WTC11 (cell line): Measurements from ENCODE around the gene KRTAP4-7. TPM values are rescaled to one million over a fixed set of nuclear protein-coding genes. Genes with fewer than 3 reads are reported as not detected.

Source experiments
- ATAC-seq: fragments of 200-7000 bp; cut with Tn5 transposase; 2 replicates; pipeline ENCODE4 v1.10.0; 2021; ENCODE audit warnings: mild to moderate bottlenecking, moderate library complexity
- CTCF ChIA-PET: fragments of 300-600 bp; sonication (Branson Sonifier 250); formaldehyde crosslinking; loops from one replicate; lab custom pipeline; 2021; ENCODE audit warnings: antibody characterized with exemption; lab: Charles Lee
- POLR2A ChIA-PET: fragments of 350-600 bp; sonication (Branson Sonifier 250); formaldehyde crosslinking; loops from one replicate; lab custom pipeline; 2021; ENCODE audit warnings: antibody characterized with exemption; lab: Charles Lee
- DNase-seq: peaks from one replicate; pipeline ENCODE4 v3.0.0; 2021; ENCODE audit warnings: low spot score
- H3K27ac Mint-ChIP-seq: 2 replicates; pipeline ENCODE4 v1.8.0; 2021; ENCODE audit warnings: mixed read lengths
- H3K27me3 Mint-ChIP-seq: 2 replicates; pipeline ENCODE4 v1.8.0; 2021; ENCODE audit warnings: low read depth, mild to moderate bottlenecking, moderate library complexity, mixed read lengths
- H3K36me3 Mint-ChIP-seq: 2 replicates; pipeline ENCODE4 v1.8.0; 2021; ENCODE audit warnings: mixed read lengths
- H3K4me1 Mint-ChIP-seq: 2 replicates; pipeline ENCODE4 v1.8.0; 2022; ENCODE audit warnings: mixed read lengths
- H3K4me3 Mint-ChIP-seq: 2 replicates; pipeline ENCODE4 v1.8.0; 2021; ENCODE audit warnings: mild to moderate bottlenecking, moderate library complexity, mixed read lengths
- H3K9me3 Mint-ChIP-seq: 2 replicates; pipeline ENCODE4 v1.8.0; 2021; ENCODE audit warnings: mixed read lengths
- CBFB ChIP-seq: sonication (generic); formaldehyde crosslinking; IDR thresholded peaks from 2 replicates; pipeline ENCODE4 v1.8.1; 2022; ENCODE audit warnings: mild to moderate bottlenecking, low read depth, missing genetic modification reagents
- CREB1 ChIP-seq: sonication (generic); formaldehyde crosslinking; IDR thresholded peaks from 2 replicates; pipeline ENCODE4 v1.8.0; 2023; ENCODE audit warnings: mild to moderate bottlenecking, missing genetic modification reagents
- CREM ChIP-seq: sonication (generic); formaldehyde crosslinking; IDR thresholded peaks from 2 replicates; pipeline ENCODE4 v1.8.1; 2022; ENCODE audit warnings: mild to moderate bottlenecking, missing genetic modification reagents, moderate library complexity
- ELF4 ChIP-seq: sonication (generic); formaldehyde crosslinking; IDR thresholded peaks from 2 replicates; pipeline ENCODE4 v1.8.1; 2022; ENCODE audit warnings: low read depth, mild to moderate bottlenecking, moderate library complexity, missing genetic modification reagents
- GTF2I ChIP-seq: fragments of 250-450 bp; sonication (Bioruptor Pico); conservative IDR thresholded peaks from 2 replicates; pipeline ENCODE4 v1.4.0; 2021; ENCODE audit warnings: mild to moderate bottlenecking
- IRF2 ChIP-seq: sonication (generic); formaldehyde crosslinking; IDR thresholded peaks from 2 replicates; pipeline ENCODE4 v1.8.0; 2022; ENCODE audit warnings: low read depth, missing genetic modification reagents, borderline replicate concordance
- KAT7 ChIP-seq: sonication (generic); formaldehyde crosslinking; IDR thresholded peaks from 2 replicates; pipeline ENCODE4 v1.8.1; 2023; ENCODE audit warnings: missing genetic modification reagents, mild to moderate bottlenecking, borderline replicate concordance
- NFE2L1 ChIP-seq: sonication (generic); formaldehyde crosslinking; IDR thresholded peaks from 2 replicates; pipeline ENCODE4 v1.8.1; 2023; ENCODE audit warnings: missing genetic modification reagents
- NR1H2 ChIP-seq: sonication (generic); formaldehyde crosslinking; IDR thresholded peaks from 2 replicates; pipeline ENCODE4 v1.9.0; 2021; ENCODE audit warnings: mild to moderate bottlenecking, moderate library complexity, missing genetic modification reagents
- RORB ChIP-seq: fragments of 250-450 bp; sonication (Bioruptor Pico); IDR thresholded peaks from 2 replicates; pipeline ENCODE4 v1.9.0; 2021; ENCODE audit warnings: mild to moderate bottlenecking
- SMAD3 ChIP-seq: sonication (generic); formaldehyde crosslinking; IDR thresholded peaks from 2 replicates; pipeline ENCODE4 v1.8.0; 2022; ENCODE audit warnings: missing genetic modification reagents, mild to moderate bottlenecking, borderline replicate concordance
- TEAD4 ChIP-seq: sonication (generic); formaldehyde crosslinking; IDR thresholded peaks from 2 replicates; pipeline ENCODE4 v1.8.0; 2022; ENCODE audit warnings: mild to moderate bottlenecking, missing genetic modification reagents
- ZNF219 ChIP-seq: sonication (generic); formaldehyde crosslinking; IDR thresholded peaks from 2 replicates; pipeline ENCODE4 v1.8.0; 2023; ENCODE audit warnings: missing genetic modification reagents, mild to moderate bottlenecking, borderline replicate concordance
- ZNF317 ChIP-seq: sonication (generic); formaldehyde crosslinking; IDR thresholded peaks from 2 replicates; pipeline ENCODE4 v1.8.1; 2023; ENCODE audit warnings: low read depth, mild to moderate bottlenecking, moderate library complexity, missing genetic modification reagents, borderline replicate concordance
- total RNA-seq: library from RNA; stranded (reverse); gene quantifications from 3 replicates; pipeline ENCODE4 v1.2.3, GENCODE V29; 2021
- TF ChIP-seq, protein P1 (sequence below): fragments of 250-450 bp; sonication (Bioruptor Pico); IDR thresholded peaks from 2 replicates; pipeline ENCODE4 v1.9.0; 2021; ENCODE audit warnings: mild to moderate bottlenecking
- TF ChIP-seq, protein P2 (sequence below): fragments of 250-450 bp; sonication (Bioruptor Pico); conservative IDR thresholded peaks from 2 replicates; pipeline ENCODE4 v1.9.0; 2021; ENCODE audit warnings: mild to moderate bottlenecking
- TF ChIP-seq, protein P3 (sequence below): sonication (generic); formaldehyde crosslinking; IDR thresholded peaks from 2 replicates; pipeline ENCODE4 v1.8.1; 2023; ENCODE audit warnings: mild to moderate bottlenecking, missing genetic modification reagents, moderate library complexity
- TF ChIP-seq, protein P4 (sequence below): sonication (generic); formaldehyde crosslinking; IDR thresholded peaks from 2 replicates; pipeline ENCODE4 v1.8.1; 2023; ENCODE audit warnings: mild to moderate bottlenecking, missing genetic modification reagents

KRTAP4-7 gene
- total RNA-seq, 1 experiment from 2014 or later = not detected

DNA sequence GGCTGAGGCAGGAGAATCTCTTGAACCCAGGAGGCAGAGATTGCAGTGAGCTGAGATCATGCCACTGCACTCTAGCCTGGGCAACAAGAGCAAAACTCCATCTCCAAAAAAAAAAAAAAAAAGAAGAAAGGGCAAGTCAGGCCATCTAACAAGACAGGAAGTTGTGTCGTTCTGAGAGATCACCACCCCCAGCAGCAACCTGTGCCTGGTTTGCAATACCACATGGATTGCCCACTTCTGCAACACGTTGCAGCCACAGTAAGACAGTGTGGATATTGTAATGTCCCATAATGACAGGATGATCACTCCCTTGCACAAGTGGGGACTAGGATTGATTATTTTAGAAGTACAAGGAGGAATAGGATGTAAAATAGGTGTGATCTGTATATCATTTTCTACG, 14.9 kb upstream of the KRTAP4-7 start:
- Mint-ChIP-seq H3K27ac (no peak overlapping the region), H3K36me3 (no peaks in the 10 kb centered on the region), H3K27me3 (no peaks in the 10 kb centered on the region), H3K4me1 (peaks cover 4% of the 10 kb centered on the region; the same call in 1 of the 2 replicates), H3K9me3 (no peaks in the 10 kb centered on the region), H3K4me3 (no peak overlapping the region)
- CTCF ChIA-PET = no interaction called here
- no peak for DNase-seq
- POLR2A ChIA-PET = no interaction called here
- no peak for ATAC-seq
- TF ChIP-seq IRF2 (CRISPR knock-in tag) (no peak), CREM (CRISPR knock-in tag) (no peak), SMAD3 (no peak), ELF4 (CRISPR knock-in tag) (no peak), CREB1 (no peak)
- TF ChIP-seq, protein P1, sequence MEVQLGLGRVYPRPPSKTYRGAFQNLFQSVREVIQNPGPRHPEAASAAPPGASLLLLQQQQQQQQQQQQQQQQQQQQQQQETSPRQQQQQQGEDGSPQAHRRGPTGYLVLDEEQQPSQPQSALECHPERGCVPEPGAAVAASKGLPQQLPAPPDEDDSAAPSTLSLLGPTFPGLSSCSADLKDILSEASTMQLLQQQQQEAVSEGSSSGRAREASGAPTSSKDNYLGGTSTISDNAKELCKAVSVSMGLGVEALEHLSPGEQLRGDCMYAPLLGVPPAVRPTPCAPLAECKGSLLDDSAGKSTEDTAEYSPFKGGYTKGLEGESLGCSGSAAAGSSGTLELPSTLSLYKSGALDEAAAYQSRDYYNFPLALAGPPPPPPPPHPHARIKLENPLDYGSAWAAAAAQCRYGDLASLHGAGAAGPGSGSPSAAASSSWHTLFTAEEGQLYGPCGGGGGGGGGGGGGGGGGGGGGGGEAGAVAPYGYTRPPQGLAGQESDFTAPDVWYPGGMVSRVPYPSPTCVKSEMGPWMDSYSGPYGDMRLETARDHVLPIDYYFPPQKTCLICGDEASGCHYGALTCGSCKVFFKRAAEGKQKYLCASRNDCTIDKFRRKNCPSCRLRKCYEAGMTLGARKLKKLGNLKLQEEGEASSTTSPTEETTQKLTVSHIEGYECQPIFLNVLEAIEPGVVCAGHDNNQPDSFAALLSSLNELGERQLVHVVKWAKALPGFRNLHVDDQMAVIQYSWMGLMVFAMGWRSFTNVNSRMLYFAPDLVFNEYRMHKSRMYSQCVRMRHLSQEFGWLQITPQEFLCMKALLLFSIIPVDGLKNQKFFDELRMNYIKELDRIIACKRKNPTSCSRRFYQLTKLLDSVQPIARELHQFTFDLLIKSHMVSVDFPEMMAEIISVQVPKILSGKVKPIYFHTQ = no peak

DNA sequence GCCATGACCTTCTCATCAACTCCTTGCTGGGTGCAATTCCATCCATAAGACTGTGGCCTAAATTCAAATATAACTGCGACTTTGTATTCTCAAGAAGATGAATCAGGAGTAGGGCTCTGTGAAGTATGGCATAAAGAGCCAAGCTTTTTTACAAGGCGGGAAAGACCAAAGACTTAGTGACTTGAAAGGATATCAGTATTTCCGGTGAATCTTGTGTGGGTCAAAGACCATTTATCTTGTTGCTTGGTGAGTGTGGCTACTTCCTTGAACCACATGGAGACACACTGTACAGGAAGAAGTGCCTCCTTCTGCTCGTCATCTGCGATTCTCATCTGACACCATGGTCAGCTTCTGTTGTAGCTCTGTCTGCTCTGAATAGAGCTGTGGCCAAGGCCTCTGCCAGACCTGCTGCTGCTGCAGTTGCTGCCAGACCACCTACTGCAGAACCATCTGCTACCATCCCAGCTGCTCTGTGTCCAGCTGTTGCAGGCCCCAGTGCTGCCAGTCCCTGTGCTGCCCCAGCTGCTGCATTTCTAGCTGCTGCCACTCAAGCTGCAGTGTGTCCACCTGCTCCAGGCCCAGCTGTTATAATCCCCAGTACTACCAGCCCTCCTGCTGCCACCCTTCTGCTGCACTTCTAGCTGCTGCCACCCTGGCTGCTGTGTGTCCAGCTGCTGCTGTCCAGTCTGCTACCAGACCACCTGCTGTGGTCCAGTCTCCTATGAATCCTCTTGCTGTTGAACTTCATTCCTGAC, 12.2 kb upstream of the KRTAP4-7 start:
- no peak for DNase-seq
- Mint-ChIP-seq H3K4me1 (no peaks in the 10 kb centered on the region), H3K27me3 (no peaks in the 10 kb centered on the region; the same call in 1 of the 2 replicates), H3K36me3 (no peaks in the 10 kb centered on the region), H3K4me3 (no peak overlapping the region), H3K27ac (no peak overlapping the region), H3K9me3 (no peaks in the 10 kb centered on the region)
- no peak for ATAC-seq
- TF ChIP-seq CREM (CRISPR knock-in tag) = no peak
- TF ChIP-seq CBFB (CRISPR knock-in tag) = no peak
- ChIA-PET POLR2A (interaction anchor here (0.6 kb wide), 1 partner anchor 33 kb away, joined by 4 read pairs; no protein-coding TSS in a partner anchor), CTCF (no interaction called here)

DNA sequence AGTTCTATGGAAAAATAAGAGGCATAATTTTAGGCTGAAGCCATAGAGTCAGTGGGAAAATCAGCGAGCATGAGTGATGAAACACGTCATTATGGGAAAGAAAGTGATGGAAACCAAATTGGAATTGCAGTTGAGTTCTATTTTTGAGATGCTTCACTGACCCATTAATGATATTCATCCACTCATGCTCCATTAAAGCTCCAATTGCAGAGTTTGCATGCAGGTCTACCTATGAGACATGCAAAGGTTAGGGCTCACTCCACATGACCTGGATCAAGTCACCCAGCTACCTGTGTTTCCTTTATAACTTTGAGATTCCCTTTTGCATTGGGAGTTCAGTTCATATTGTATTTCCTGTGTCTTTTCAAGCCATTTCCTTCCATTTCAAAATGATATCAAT, 10.3 kb upstream of the KRTAP4-7 start:
- no peak for ATAC-seq

DNA sequence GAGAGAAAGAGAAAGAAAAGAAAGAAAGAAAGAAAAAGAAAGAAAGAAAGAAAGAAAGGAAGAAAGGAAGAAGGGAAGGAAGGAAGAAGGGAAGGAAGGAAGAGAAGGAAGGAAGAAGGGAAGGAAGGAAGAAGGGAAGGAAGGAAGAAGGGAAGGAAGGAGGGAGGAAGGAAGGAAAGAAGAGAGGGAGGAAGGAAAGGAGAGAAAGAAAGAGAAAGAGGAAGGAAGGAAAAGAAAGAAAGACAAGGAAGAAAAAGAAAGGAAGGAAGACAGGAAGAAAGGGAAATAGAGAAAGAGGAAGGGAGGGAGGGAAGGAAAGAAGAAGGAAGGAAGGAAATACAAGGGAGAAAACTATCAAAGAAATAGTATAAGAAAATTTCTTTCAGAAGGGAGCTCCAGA, 7.2 kb upstream of the KRTAP4-7 start:
- ATAC-seq = no peak
- CTCF ChIA-PET = no interaction called here
- H3K27ac Mint-ChIP-seq = no peak overlapping the region
- TF ChIP-seq, protein P1 = no peak
- TF ChIP-seq, protein P2, sequence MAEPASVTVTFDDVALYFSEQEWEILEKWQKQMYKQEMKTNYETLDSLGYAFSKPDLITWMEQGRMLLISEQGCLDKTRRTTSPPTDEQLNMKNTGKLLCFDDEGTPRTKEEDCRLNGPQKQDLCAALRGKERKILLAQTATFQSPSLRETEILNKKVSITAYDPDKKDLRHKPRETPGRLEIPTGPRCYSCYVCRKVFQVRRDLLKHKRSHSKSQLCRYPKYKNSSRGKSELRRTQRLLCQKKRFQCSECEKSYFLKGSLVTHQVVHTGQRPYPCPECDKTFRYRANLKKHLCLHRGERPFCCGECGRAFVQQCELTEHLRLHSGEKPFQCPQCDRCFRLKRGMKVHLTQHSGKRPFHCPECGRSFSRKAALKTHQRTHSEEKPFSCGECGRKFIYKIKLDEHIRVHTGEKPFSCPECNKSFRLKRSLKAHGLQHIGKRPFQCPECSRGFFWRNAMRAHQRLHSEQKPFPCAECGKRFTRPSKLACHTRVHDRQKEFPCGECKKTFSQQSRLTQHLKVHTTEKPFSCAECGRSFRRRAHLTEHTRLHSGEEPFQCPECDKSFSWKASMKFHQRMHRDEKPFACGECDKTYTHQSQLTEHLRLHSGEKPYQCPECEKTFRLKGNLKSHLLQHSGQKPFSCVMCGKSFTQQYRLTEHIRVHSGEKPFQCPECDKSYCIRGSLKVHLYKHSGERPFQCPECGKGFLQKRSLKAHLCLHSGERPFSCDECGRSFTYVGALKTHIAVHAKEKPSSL (CRISPR knock-in tag) = no peak
- TF ChIP-seq NFE2L1 (CRISPR knock-in tag) (no peak), GTF2I (CRISPR knock-in tag) (no peak), TEAD4 (CRISPR knock-in tag) (no peak), ZNF219 (no peak), NR1H2 (CRISPR knock-in tag) (no peak), KAT7 (CRISPR knock-in tag) (no peak), RORB (CRISPR knock-in tag) (no peak)
- TF ChIP-seq, protein P3, sequence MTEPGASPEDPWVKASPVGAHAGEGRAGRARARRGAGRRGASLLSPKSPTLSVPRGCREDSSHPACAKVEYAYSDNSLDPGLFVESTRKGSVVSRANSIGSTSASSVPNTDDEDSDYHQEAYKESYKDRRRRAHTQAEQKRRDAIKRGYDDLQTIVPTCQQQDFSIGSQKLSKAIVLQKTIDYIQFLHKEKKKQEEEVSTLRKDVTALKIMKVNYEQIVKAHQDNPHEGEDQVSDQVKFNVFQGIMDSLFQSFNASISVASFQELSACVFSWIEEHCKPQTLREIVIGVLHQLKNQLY (CRISPR knock-in tag) = no peak
- TF ChIP-seq, protein P4, sequence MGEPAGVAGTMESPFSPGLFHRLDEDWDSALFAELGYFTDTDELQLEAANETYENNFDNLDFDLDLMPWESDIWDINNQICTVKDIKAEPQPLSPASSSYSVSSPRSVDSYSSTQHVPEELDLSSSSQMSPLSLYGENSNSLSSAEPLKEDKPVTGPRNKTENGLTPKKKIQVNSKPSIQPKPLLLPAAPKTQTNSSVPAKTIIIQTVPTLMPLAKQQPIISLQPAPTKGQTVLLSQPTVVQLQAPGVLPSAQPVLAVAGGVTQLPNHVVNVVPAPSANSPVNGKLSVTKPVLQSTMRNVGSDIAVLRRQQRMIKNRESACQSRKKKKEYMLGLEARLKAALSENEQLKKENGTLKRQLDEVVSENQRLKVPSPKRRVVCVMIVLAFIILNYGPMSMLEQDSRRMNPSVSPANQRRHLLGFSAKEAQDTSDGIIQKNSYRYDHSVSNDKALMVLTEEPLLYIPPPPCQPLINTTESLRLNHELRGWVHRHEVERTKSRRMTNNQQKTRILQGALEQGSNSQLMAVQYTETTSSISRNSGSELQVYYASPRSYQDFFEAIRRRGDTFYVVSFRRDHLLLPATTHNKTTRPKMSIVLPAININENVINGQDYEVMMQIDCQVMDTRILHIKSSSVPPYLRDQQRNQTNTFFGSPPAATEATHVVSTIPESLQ (CRISPR knock-in tag) = no peak
- no peaks in the 10 kb centered on the region; the same call in 1 of the 2 replicates for H3K4me1 Mint-ChIP-seq
- H3K27me3 Mint-ChIP-seq = no peaks in the 10 kb centered on the region; the same call in 1 of the 2 replicates
- DNase-seq = no peak
- H3K4me3 Mint-ChIP-seq = no peak overlapping the region
- H3K36me3 Mint-ChIP-seq = no peaks in the 10 kb centered on the region
- H3K9me3 Mint-ChIP-seq = peaks cover 22% of the 10 kb centered on the region
- POLR2A ChIA-PET = no interaction called here

More for the DNA sequence above, 10.3 kb upstream of the KRTAP4-7 start:
- Mint-ChIP-seq H3K27ac (no peak overlapping the region), H3K9me3 (peaks cover 16% of the 10 kb centered on the region), H3K36me3 (no peaks in the 10 kb centered on the region), H3K27me3 (no peaks in the 10 kb centered on the region; the same call in 1 of the 2 replicates), H3K4me1 (no peaks in the 10 kb centered on the region; the same call in 1 of the 2 replicates), H3K4me3 (no peak overlapping the region)
- no peak for DNase-seq
- ChIA-PET CTCF (no interaction called here), POLR2A (no interaction called here)
- TF ChIP-seq NR1H2 (CRISPR knock-in tag) = no peak
- TF ChIP-seq ZNF317 (CRISPR knock-in tag) = no peak
